NCI-H2029 (cell line): Measurements from ENCODE around the gene SH3BGRL3.

ENCODE experiments used
- DNase-seq: peaks from one replicate; lab custom pipeline; 2025; lab: John Stamatoyannopoulos, UW

The SH3BGRL3 gene

GRCh38 chr1:26277719-26278118 is 2.2 kb upstream of the SH3BGRL3 start:
- DNase-seq: no peak

DNA sequence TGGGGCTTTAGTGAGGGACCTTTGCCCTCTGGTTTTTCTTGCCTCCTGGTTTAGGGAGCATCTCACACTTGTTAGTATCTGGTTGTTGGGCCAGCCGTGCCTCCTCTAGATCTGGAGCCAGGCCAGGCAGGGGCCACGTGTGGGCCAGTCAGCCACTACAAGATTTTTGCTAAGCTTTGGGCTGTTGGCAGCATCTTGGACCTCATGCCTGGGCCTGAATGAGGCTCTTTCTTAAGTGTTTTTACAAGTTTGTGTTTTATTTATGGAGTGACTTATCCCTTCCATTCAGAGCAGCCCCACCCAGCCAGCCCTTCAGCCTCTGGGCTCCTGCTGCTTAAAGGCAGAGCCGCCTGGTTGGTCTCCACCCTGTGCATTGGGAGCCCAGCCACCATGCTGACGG is 1.6 kb upstream of the SH3BGRL3 start:
- no peak for DNase-seq

GRCh38 chr1:26278724-26279455 is 996 bp upstream of the SH3BGRL3 start:
- DNase-seq: no peak

- no peak for DNase-seq
Measured at GRCh38 chr1:26280333-26281042, 602 bp downstream of the SH3BGRL3 start.

GRCh38 chr1:26281091-26281958 is 1.4 kb downstream of the SH3BGRL3 start:
- no peak for DNase-seq

GRCh38 chr1:26281971-26282370 is 2.1 kb downstream of the SH3BGRL3 start:
- no peak for DNase-seq

GRCh38 chr1:26282401-26282918 is 2.6 kb downstream of the SH3BGRL3 start:
- DNase-seq: no peak

DNA sequence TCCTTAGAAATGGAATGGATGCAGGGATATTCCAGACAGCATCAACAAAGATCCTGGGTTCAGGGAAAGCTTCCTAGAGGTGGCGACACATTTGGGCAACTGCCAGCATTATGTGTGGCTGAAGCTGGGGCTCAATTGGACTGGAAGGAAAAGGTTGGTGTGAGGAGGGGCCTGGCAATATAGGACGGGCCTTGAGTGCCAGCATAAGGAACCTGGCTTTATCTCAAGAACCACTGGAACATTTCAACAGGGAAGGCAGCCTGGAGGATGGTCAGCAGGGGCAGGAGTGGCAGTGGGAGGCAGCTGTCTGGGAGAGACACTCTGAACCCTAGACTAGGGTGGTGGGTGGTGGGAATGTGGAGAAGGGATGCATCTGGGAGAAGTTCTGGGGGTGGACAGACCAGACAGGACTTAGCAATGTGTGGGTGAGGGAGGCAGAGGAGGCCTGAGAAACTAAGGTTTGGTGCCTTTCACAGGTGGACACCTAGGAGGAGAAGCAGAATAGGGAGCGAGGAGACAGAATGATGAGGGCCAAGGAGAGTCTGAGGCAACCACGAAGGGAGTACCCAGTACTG is 3.5 kb downstream of the SH3BGRL3 start:
- no peak for DNase-seq

- DNase-seq: no peak
Measured at GRCh38 chr1:26283871-26284596, 4.1 kb downstream of the SH3BGRL3 start.

DNA sequence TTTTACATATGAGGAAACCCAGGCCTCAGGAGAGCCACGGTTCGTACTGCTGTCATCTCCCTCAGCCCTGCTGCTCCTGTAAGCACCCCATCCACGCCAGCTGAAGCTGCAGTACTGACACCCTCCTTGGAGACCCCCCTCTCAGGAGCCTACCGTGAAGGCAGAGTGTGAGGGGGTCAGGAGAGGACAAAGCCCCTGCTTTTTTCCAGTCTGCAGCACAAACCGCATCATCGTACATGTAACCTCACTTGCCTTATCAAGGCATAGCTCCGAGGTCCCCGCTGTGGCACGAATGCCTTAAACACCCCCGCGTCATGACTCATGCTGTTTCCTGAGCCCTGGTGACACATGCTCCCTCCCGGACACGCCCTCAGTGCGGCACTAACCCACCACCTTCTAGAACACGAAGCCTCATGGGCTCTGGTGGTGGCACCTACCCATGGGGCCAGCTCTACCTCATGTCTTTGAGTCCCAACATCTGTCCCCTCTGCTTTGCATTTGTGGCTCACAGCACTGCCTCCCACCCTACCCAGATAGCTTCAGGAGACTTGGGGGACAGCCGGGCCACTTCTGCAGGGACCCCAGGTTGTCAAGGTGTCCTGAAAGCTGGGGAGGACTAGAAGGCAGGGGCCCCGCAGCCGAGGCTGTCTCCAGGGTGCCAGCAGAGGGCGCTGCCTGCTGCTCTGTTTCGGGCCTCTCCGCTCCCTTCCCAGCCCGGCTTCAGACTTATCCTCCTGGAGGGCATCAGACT is 4.9 kb downstream of the SH3BGRL3 start:
- DNase-seq: no peak

DNA sequence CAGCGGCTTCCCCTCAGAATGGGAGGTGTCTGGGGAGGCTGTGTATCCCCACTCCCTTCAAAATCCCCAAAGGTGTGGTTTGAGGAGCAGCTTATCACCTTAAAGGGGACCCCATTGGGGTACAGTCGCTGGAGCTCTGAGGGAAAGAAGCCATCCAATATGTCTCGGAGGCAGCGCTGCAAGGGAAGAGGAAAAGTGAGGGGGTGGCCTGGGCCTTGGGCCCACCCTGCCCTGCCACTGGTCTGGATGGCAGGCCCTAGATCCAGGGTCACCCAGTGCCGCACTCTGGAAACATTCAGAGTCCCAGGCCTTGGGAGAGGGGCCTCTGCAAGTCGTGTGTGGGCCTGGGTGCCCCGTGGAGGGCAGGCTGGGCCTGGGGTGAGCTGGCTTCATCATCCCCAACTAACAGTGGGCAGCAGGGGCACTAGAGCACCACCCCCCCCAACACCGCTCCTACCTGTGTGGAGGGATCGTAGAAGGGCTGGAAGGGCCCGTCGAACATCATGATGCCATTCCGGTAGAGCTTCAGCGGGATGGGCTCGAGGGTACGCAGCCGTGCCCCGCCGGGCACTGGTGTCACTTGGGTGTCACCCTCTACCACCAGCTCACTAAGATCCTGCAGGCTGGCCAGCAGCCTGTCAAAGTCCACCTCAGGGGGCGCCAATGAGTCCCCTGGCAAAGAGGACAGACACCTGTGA is 5.6 kb downstream of the SH3BGRL3 start:
- no peak for DNase-seq

DNA sequence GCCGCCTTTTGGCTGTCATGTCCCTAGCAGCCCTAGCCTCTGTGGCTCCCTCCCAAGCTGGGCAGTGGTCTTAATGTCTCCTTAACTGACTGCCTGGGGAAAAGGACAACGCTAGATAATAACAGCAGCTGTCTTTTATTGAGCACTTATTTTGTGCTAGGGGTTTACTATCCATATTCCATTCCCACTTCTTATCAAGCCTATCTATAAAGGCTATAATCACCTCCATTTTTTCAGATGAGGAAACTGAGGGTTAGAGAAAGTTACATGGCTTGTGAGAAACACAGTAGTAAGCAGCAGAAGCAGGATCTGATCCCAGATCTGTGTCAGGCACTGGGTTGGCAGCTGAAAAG is 6.2 kb downstream of the SH3BGRL3 start:
- no peak for DNase-seq

GRCh38 chr1:26287033-26287711 is 7.3 kb downstream of the SH3BGRL3 start:
- DNase-seq: no peak

DNA sequence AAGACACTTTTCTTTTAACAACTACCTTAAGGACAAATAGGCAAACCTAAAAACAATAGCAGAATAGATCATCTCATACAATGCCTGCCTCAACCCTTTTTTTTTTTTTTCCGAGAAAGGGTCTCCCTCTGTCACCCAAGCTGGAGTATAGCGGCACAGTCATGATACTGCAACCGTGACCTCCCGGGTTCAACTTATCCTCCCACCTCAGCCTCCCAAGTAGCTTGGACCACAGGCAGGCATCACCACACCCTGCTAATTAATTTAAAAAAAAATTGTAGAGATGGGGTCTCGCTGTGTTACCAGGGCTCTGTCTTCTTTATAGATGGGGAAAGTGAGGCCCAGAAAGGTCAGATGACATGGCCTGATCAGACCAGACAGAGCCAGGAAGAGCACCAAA is 7.9 kb downstream of the SH3BGRL3 start:
- no peak for DNase-seq

GRCh38 chr1:26288311-26288941 is 8.5 kb downstream of the SH3BGRL3 start:
- no peak for DNase-seq

GRCh38 chr1:26289158-26290059 is 9.5 kb downstream of the SH3BGRL3 start:
- DNase-seq: no peak

GRCh38 chr1:26290122-26290881 is 10.4 kb downstream of the SH3BGRL3 start:
- no peak for DNase-seq
